ENCODE measurements around the gene GARNL3.

The GARNL3 gene, protein sequence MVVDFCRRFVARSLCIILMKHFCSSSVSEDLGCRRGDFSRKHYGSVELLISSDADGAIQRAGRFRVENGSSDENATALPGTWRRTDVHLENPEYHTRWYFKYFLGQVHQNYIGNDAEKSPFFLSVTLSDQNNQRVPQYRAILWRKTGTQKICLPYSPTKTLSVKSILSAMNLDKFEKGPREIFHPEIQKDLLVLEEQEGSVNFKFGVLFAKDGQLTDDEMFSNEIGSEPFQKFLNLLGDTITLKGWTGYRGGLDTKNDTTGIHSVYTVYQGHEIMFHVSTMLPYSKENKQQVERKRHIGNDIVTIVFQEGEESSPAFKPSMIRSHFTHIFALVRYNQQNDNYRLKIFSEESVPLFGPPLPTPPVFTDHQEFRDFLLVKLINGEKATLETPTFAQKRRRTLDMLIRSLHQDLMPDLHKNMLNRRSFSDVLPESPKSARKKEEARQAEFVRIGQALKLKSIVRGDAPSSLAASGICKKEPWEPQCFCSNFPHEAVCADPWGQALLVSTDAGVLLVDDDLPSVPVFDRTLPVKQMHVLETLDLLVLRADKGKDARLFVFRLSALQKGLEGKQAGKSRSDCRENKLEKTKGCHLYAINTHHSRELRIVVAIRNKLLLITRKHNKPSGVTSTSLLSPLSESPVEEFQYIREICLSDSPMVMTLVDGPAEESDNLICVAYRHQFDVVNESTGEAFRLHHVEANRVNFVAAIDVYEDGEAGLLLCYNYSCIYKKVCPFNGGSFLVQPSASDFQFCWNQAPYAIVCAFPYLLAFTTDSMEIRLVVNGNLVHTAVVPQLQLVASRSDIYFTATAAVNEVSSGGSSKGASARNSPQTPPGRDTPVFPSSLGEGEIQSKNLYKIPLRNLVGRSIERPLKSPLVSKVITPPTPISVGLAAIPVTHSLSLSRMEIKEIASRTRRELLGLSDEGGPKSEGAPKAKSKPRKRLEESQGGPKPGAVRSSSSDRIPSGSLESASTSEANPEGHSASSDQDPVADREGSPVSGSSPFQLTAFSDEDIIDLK

DNA sequence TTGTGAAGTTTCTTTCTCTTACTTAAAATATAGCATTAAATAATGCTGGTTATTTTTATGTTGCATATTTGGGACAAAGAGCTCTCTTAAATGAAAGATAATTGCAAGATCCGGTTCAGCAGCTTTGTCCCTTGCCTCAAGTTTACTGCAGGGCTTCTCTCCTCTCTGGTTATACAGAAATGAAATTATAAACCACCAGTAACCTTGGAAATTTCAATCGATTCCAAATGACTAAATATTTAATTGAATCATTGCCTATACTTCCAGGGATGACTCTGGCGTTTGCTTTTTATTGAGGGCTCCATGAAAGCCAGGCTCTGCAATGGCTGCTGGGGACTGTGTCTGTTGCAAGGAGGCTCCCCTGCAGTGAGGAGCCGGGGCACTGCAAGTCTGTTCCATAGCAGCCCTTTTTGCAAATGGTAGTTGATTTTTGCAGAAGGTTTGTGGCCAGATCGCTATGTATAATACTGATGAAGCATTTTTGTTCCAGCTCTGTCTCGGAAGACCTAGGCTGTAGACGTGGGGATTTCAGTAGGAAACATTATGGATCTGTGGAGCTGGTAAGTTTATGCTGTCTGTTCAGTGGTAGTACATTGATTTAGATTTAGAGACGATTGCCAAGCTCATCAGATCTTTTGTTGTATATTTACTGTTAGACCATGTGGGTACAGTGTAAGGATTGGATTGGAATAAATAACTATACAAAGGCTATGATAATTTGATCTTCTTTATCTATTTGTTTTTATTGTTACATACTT is at the start of gene GARNL3:
Gene GARNL3, plus strand, starts transcription at position 313 of the 758 bp plus-strand sequence. Its CDS starts 104 bp downstream, at position 417.
- peak in 1 of 2 experiments; percentile 50 for DNase-seq

- no peak for DNase-seq
Observed at GRCh38 chr9:127215268-127216209, 49.0 kb upstream of the GARNL3 start.

DNA sequence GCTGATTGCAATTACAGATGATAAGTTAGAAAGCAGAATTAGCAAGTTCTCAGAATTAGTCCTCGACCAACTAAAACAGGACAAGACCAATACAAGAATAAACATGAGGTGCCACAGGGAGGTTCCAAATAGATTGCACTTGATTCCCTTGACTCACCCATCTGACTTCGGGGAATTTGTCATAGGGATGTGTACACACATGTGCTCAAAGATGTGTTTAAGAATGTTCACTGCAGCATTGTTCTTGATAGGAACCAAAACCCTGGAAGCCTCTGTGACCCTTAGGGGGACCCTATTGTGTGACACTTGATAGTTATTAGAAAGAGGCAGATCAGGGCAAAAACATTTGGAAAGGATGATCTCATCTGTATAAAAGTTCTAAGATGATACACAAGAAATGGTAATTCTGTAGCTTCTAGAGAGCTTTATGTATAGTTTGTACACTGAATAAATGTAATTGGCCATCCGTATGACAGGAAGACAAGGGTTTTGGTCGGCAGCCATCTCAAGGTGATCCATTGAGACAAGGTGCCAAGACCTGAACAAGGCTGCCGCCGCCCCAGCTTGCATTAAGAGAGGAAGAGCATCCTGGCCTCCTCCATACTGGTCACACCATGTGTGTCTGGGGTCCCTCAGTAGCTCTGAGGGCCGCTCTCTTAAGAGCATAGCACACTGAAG is 48.2 kb upstream of the GARNL3 start:
- no peak for DNase-seq

DNA sequence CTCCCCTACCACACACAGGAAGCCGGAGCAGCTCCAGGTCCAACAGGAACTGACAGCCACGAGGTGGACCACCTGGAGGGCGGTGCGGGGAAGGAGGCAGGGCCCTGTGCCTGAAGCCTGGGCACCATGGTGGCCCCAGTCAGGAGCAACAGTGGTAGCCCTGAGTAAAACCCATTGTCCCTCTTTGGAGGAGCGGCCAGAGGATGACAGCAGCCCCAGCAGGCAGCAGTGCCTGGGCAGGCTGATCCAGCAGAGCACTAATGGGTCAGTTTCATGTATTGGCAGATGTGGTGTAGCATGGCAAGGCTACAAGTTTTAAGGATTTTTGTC is 47.7 kb upstream of the GARNL3 start:
- DNase-seq = no peak

GRCh38 chr9:127218818-127219217 is 45.8 kb upstream of the GARNL3 start:
- DNase-seq = no peak

GRCh38 chr9:127219520-127219919 is 45.1 kb upstream of the GARNL3 start:
- DNase-seq = no peak

DNA sequence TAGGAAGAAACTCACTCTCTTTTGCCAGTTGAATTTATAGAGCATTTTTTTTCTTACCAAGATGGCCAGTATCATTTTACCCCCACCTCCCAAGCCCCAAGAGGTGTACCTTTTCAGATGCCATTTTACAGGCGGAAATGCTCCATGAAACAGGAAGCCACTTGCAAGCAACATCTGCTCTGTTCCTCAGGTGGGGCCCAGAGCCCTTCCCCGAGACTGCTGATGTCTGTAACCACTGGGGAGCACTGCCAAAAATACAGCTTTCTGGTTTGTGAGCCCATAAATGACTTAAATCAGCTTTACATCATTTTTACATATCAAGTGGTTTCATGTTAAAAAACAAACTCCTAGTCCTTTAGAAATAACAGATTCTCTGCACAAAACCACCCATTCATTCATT is 42.9 kb upstream of the GARNL3 start:
- DNase-seq = no peak

- DNase-seq = no peak
Observed at GRCh38 chr9:127222388-127223095, 42.0 kb upstream of the GARNL3 start.

GRCh38 chr9:127223266-127223665 is 41.3 kb upstream of the GARNL3 start:
- DNase-seq = no peak

DNA sequence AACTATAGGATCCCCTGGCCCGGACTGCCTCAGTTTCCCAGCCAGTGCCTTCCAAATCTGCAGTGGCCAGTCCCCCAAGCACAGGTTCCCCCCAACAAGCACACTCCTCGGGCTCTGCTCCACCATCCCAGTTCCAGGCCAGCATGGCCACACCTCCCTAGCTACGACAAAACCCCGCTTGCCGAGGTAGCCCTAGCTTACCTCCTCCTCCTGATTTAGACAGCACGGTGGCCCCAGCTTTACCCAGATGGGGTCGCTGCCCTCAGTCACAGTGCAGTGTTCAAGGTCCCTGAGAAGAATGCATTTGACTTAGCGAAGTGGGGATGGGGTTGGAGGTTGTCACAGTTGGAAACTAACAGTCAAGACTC is 40.8 kb upstream of the GARNL3 start:
- no peak for DNase-seq

DNA sequence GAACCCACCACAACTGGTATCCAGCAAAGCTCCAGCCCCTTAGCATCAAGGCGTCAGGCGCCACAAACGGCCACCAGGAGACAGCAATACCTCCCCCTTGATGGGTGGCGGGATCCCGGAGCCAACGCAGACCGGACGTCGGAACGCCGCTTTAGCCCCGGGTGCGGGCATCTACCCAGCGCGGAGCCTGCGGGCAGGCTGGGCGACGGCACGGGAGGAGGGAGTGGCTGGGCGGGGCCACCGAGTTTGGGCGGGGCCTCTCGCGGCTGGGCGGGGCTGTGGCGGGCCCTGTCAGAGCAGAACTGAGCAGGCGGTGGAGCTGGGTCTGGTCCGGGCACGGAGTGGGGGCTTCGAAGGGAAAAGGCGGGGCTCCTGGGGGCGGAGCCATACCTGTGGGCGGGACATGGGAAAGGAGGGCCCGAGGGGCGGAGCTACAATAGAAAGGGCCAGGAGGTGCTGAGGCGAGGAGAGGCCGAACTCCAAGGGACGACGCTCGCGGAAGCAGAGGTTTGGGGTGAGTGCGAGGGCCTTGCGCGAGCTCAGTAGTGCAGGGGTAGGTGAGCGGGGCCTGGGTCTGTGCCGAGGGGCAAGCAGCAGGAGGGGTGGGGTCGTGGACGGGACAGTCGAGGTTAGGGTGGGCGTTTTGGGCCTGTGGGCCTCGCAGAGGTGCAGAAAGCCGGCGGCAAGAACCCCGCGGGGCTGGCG is 40.2 kb upstream of the GARNL3 start:
- DNase-seq = peak; percentile 58 to 86

DNA sequence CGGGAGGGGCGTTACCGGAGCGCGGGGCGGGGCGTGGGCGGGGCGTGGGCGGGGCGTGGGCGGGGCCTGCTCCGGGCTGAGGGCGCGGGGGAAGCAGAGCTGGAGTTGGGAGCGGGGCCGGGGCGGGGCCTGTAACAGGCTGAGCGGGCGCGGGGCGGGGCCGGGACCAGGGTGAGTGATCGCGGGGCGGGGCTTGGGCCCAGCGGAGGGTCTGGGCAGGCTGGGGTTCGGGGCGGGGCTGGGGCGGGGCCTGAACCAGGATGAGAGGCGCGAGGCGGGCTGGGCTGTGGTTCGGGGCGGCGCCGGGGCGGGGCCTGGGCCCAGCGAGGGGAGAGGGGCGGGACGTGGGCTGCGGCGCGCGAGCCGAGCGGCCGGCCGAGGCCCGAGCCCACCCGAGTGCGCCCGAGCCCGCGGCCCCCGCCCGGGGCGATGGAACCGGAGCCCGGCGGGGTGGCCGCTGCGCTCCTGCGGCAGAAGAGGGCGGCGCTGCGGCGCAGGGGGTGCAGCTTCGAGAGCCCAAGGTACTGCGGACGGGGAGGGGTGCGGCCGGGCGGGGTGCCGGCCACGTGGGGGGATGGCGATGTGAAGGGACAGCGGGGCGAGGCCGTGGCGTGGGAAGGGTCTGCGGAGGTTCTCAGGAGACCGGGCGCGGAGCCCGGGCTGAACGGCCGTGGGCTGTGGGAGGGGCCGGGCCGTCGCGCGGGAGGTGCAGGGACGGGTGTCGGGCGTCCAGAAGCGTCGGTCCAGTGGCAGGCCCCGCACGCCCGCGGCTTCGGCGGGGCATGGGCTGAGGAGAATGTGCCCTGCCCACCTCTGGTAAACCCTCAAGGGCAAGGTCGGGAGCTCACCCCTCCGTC is 39.5 kb upstream of the GARNL3 start:
- peak; percentile 60 to 81 for DNase-seq

DNA sequence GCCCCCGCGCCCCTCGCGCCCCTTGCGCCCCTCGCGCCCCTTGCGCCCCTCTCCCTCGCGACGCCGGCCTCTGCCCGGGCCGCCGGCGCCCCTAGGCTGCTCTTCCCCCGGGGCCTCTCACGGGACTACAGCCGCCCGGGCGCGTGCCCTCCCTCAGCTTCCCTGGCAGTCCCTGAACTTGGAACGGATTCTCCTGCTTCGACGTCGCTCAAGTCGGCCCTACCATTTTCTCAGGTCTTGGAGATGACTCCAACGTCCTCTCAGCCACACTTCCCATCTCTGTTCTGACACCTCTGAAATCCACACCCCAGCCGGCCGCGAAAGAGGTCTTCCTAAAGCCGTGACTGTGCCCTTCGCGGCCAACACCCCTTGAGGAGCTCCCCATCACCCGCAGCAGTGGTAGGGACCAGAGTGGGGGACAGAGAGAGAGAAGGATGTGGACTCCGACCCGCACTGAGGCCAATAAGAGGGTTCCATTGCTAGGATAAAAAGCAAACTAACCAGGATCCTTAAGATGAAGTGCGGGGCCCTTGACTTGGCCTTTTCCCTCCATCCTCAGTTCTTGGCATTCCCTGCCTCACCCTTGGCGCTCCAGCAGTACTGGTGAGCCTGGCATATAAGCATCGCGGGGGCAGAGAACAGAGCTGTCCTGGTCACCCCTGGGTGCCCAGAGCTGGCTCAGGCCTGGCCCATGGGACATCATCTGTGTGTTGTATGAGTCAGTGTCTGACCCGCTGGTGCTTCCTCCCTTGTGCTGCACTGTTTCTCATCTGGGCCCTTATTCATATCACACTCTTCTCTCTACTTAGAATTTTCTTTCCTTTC is 38.6 kb upstream of the GARNL3 start:
- no peak for DNase-seq

DNA sequence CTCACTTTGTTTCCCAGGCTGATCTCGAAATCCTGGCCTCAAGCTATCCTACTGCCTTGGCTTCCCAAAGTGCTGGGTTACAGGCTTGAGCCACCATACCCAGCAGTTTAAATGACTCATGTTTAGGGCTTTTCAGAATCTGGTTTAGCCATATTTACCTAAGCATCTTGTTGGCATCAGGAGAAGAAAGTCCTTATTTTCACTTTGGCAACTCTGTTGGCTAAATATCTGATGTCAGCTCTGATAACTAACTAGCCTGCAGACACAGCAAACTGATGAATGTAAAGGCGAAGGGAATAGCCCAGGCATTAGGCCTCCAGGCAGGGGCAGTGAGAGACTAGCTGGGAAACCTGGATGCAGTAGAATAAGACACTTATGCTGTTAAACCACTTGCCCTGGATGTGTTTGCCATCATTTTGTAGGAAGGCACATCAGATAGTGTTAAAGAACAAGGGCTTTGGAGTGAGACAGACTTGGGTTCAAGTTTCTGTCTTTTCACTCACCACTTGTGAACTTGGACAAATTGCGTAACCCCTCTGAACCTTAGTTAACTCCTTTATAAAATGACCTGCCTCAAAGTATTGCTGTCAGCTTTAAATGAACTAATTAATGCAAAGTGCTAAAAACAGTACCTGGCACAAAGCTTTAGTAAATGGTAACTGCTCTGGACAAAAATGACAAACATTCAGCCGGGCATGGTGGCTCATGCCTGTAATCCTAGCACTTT is 34.7 kb upstream of the GARNL3 start:
- no peak for DNase-seq

GRCh38 chr9:127231666-127232065 is 32.9 kb upstream of the GARNL3 start:
- DNase-seq = no peak

GRCh38 chr9:127232833-127233549 is 31.6 kb upstream of the GARNL3 start:
- DNase-seq = no peak

DNA sequence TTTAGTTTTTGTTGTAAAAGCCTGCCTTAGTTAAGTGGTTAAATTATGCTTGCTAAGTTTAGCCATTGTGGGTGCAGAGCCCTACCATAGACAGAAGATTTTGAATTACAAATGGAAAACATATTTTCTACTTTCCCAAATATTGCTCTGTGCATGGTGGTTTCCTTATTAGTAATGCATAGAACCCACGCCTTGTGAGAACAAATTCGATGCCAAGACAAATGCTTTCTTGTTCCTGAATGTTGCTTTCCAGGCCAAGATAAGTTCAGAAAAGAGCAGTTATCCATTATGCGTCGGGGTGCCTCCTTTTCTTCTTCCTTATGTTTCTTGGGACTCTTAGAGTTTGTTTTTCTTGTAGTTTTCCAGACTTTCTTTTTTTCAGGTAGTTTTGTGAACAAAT is 31.0 kb upstream of the GARNL3 start:
- no peak for DNase-seq
